Measurements from ENCODE around the gene IZUMO4. TPM values are rescaled to one million over a fixed set of nuclear protein-coding genes. Genes with fewer than 3 reads are reported as not detected.

The IZUMO4 gene
- total RNA-seq, 2 experiments from 2014 or later: 17.4 to 17.9 TPM

- Histone ChIP-seq H3K9me3 (ENCODE audit: control insufficient read depth in 1 of 2, insufficient read depth in 1 of 2, low read length in 2 of 2) (no peaks in the 10 kb centered on the region), H3K36me3 (ENCODE audit: insufficient read depth, low read length) (peaks cover 93% of the 10 kb centered on the region), H3K4me3 (ENCODE audit: low read length) (no peak overlapping the region), H3K27me3 (ENCODE audit: control insufficient read depth in 1 of 2, insufficient read depth in 2 of 2, low read length in 2 of 2) (no peaks in the 10 kb centered on the region), H3K27ac (ENCODE audit: low read depth in 1 of 2, low read length in 2 of 2) (no peak overlapping the region), H3K4me1 (ENCODE audit: insufficient read depth, low read length) (no peaks in the 10 kb centered on the region)
- no peak for TF ChIP-seq CTCF (IDR thresholded peaks at IDR 0.05)
- intact Hi-C loops (cut with DNase I, micrococcal nuclease): no loop called here
- Mint-ChIP-seq H3K27ac (no peak overlapping the region), H3K4me3 (no peak overlapping the region), H3K36me3 (ENCODE audit: low read depth) (peaks cover 56% of the 10 kb centered on the region), H3K4me1 (ENCODE audit: low read depth) (no peaks in the 10 kb centered on the region), H3K27me3 (no peaks in the 10 kb centered on the region), H3K9me3 (no peaks in the 10 kb centered on the region)
- POLR2A ChIA-PET: no interaction called here
- DNase-seq (no peak), ATAC-seq (ENCODE audit: poor library complexity) (no peak)
- CTCF ChIA-PET: no interaction called here
These were observed 21.7 kb downstream of the IZUMO4 start for GRCh38 chr19:2118438-2118837.

- intact Hi-C loops (cut with DNase I, micrococcal nuclease): no loop called here
- Histone ChIP-seq H3K9me3 (ENCODE audit: control insufficient read depth in 1 of 2, insufficient read depth in 1 of 2, low read length in 2 of 2) (no peaks in the 10 kb centered on the region), H3K36me3 (ENCODE audit: insufficient read depth, low read length) (peaks cover 86% of the 10 kb centered on the region), H3K4me1 (ENCODE audit: insufficient read depth, low read length) (no peaks in the 10 kb centered on the region), H3K27me3 (ENCODE audit: control insufficient read depth in 1 of 2, insufficient read depth in 2 of 2, low read length in 2 of 2) (no peaks in the 10 kb centered on the region), H3K4me3 (ENCODE audit: low read length) (no peak overlapping the region), H3K27ac (ENCODE audit: low read depth in 1 of 2, low read length in 2 of 2) (no peak overlapping the region)
- TF ChIP-seq CTCF (IDR thresholded peaks at IDR 0.05): no peak
- H3K27ac Mint-ChIP-seq: no peak overlapping the region
- no peak overlapping the region for H3K4me3 Mint-ChIP-seq
- ATAC-seq (ENCODE audit: poor library complexity) (no peak), DNase-seq (no peak)
- no peaks in the 10 kb centered on the region for H3K9me3 Mint-ChIP-seq
- POLR2A ChIA-PET: no interaction called here
- H3K27me3 Mint-ChIP-seq: no peaks in the 10 kb centered on the region
- H3K36me3 Mint-ChIP-seq (ENCODE audit: low read depth): peaks cover 51% of the 10 kb centered on the region
- no peaks in the 10 kb centered on the region for H3K4me1 Mint-ChIP-seq (ENCODE audit: low read depth)
- CTCF ChIA-PET: interaction anchor here (0.6 kb wide), 1 partner anchor 120 kb away, joined by 4 read pairs; no protein-coding TSS in a partner anchor
These were observed 23.4 kb downstream of the IZUMO4 start for GRCh38 chr19:2119921-2120785.

- Histone ChIP-seq H3K9me3 (ENCODE audit: control insufficient read depth in 1 of 2, insufficient read depth in 1 of 2, low read length in 2 of 2) (no peaks in the 10 kb centered on the region), H3K4me1 (ENCODE audit: insufficient read depth, low read length) (no peaks in the 10 kb centered on the region), H3K36me3 (ENCODE audit: insufficient read depth, low read length) (peaks cover 85% of the 10 kb centered on the region), H3K4me3 (ENCODE audit: low read length) (no peak overlapping the region), H3K27ac (ENCODE audit: low read depth in 1 of 2, low read length in 2 of 2) (no peak overlapping the region), H3K27me3 (ENCODE audit: control insufficient read depth in 1 of 2, insufficient read depth in 2 of 2, low read length in 2 of 2) (no peaks in the 10 kb centered on the region)
- no peak for ATAC-seq (ENCODE audit: poor library complexity)
- TF ChIP-seq CTCF (IDR thresholded peaks at IDR 0.05): no peak
- Mint-ChIP-seq H3K36me3 (ENCODE audit: low read depth) (peaks cover 48% of the 10 kb centered on the region), H3K9me3 (no peaks in the 10 kb centered on the region), H3K27ac (no peak overlapping the region), H3K4me1 (ENCODE audit: low read depth) (no peaks in the 10 kb centered on the region), H3K27me3 (no peaks in the 10 kb centered on the region), H3K4me3 (no peak overlapping the region)
- ChIA-PET POLR2A (no interaction called here), CTCF (no interaction called here)
- intact Hi-C loops (cut with DNase I, micrococcal nuclease): no loop called here
- no peak for DNase-seq
These were observed 24.1 kb downstream of the IZUMO4 start for GRCh38 chr19:2120821-2121220.
